Omental fat pad (tissue), 4 donors: Measurements from ENCODE around the gene MACIR. TPM values are rescaled to one million over a fixed set of nuclear protein-coding genes. Genes with fewer than 3 reads are reported as not detected.

Source experiments
- ATAC-seq: fragments of 150-250 bp; one replicate; pipeline ENCODE4 v1.9.1; 2016; ENCODE audit warnings: mild to moderate bottlenecking, moderate library complexity; ENCODE audit not compliant: low FRiP score
- DNase-seq: peaks from one replicate; pipeline ENCODE4 v3.0.0-alpha.2; 2019; ENCODE audit warnings: low spot score
- total RNA-seq, 4 donors: library from RNA; depleted of rRNA; stranded (reverse); fragments of >200 nt; gene quantifications; one replicate each; pipeline ENCODE4 v1.1.0, GENCODE V29; 2016
- TF ChIP-seq, protein P1 (sequence below), 3 donors: fragments of 450-650 bp; IDR thresholded peaks; one replicate each; pipeline ENCODE4 v1.5.1; 2016 to 2017; ENCODE audit warnings: antibody characterized with exemption in 3 of 3, mild to moderate bottlenecking in 3 of 3, moderate library complexity in 2 of 3

The MACIR gene
- total RNA-seq, 4 donors from 2014 or later, result 18.6 to 50.6 (median 23.3) TPM

DNA sequence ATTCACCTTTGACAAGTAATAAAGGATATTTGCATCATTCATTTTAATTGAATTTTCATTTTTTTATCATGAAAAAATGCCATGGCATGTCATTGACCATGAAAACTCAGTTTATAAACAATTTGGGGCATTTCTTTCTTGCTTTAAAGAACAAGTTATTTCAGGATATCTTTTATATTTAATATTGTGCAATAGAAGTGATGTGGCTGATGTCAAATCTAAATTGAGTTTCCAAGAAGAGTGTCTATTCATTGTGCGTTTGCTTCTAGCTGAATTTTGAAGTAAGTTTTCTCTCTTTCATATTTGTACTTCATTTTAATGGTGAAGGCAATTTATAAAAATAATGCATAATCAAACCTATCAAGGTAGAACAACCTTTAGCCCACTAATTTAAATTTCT, 30.5 kb downstream of the MACIR start:
- TF ChIP-seq, protein P1, sequence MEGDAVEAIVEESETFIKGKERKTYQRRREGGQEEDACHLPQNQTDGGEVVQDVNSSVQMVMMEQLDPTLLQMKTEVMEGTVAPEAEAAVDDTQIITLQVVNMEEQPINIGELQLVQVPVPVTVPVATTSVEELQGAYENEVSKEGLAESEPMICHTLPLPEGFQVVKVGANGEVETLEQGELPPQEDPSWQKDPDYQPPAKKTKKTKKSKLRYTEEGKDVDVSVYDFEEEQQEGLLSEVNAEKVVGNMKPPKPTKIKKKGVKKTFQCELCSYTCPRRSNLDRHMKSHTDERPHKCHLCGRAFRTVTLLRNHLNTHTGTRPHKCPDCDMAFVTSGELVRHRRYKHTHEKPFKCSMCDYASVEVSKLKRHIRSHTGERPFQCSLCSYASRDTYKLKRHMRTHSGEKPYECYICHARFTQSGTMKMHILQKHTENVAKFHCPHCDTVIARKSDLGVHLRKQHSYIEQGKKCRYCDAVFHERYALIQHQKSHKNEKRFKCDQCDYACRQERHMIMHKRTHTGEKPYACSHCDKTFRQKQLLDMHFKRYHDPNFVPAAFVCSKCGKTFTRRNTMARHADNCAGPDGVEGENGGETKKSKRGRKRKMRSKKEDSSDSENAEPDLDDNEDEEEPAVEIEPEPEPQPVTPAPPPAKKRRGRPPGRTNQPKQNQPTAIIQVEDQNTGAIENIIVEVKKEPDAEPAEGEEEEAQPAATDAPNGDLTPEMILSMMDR (IDR thresholded peaks at IDR 0.05), result no peak
- no peak for ATAC-seq
- no peak for DNase-seq

DNA sequence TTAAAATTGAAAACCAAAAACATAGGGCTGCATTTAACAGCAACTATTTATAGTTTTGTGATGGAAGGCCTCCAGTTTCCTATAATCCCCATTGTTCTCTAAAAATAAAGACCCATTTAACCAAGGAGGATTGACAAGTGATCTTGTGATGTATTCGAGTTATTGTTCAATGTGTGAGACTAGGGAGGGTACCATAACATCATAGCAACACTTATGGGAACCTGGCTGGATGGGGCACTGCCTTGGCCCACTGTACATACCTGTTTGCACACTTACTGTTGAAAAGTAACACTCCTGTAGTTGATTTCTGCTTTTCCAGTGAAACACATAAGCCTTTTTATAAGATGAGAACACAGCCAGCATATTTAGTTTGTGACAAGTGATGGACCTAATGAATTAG, 32.3 kb downstream of the MACIR start:
- TF ChIP-seq, protein P1 (IDR thresholded peaks at IDR 0.05), result no peak
- DNase-seq (no peak), ATAC-seq (no peak)

DNA sequence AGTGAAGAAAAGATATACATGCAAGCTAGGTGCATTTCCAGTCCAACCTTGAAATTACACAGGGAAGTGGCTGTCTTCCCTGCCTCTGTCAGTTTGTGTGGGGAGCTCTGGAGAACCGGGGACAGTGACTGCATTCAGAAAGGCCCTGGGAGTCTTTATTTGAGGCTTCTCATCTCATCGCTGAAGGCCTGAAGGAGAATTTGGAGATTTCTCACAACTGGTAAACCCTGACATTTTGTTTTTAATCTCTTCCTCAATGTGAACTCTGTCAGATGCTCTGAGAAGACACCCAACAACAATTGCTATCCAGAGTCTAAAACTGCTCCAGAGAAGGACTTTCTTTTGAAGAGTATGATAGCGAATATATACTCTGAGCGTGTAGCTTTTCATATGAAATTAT, 33.0 kb downstream of the MACIR start:
- ATAC-seq (no peak), DNase-seq (no peak)
- TF ChIP-seq, protein P1 (IDR thresholded peaks at IDR 0.05), result no peak

DNA sequence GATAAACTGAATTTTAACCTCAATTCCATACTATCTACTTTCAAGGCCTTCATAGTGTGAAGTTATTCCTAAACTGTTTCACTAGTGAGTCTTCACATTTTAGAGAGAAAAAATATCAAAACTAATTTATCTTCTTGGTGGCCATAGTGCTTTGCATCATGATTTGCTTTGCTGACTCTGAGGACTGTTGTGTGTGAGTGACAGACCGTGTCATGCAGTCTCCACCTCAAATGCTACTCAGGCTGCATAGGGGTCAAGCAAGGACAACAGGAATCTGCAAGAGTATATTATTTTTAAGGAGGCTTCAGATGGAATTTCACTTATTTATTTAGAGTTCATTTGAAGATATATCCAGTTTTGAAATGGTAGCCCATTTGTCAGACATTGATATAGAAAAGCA, 34.5 kb downstream of the MACIR start:
- TF ChIP-seq, protein P1 (IDR thresholded peaks at IDR 0.05), result no peak
- DNase-seq (no peak), ATAC-seq (no peak)

DNA sequence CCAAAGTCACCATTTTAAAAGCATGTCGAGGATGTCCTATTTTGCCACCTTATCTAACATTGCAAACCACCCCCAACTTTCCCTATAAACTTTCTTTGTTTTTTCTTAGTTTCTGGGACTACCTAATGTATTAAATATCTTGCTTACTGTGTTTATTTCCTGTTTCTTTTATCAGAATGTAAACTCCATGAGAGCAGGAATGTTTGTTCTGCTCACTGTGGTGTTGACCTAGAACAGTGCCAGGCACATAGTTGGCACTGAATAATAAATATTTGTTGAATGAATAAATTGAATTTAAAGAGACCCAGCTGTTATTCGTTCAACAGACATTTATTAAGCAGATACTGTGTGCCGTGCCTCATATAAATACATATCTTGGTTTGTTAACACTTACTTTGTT, 35.2 kb downstream of the MACIR start:
- no peak for DNase-seq
- ATAC-seq, result no peak
- TF ChIP-seq, protein P1 (IDR thresholded peaks at IDR 0.05), result no peak

DNA sequence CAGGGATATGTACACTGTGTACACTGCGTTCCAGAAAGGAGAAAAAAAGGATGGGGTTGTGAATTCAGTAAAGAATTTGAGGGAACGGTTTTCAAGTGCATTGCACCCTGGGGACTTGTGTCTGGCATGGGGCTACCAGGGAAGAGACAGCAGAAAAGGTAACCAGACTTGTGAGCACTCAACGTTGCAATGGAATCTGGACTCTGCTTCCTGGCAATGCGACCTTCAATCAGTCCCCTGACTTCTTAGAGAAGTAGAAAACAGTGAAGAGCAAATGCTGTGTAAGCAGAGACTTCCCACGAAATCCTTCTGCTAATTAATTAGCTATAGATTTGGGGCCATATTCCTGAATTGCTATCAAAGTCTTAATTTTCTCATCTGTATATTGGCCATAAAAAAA, 36.3 kb downstream of the MACIR start:
- ATAC-seq (no peak), DNase-seq (no peak)
- TF ChIP-seq, protein P1 (IDR thresholded peaks at IDR 0.05), result no peak

DNA sequence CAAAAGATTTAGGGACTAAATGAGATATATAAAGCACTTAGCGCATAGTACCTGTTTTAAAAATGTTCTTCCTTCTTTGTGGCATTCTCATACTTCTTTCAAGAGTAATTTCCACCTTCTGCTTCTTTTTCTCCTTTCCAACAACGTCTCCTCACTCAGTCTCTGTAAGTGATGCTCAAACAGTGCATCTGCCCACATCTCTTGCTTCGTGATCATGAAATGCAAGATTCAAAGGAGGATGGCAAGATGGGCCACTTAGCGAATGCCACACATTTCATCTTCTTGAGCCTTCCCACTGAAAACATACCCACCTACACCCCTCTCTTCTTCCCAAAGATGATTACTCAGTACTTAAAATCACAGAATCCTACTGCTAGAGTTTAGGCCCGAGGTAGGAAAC, 36.9 kb downstream of the MACIR start:
- no peak for ATAC-seq
- TF ChIP-seq, protein P1 (IDR thresholded peaks at IDR 0.05), result no peak
- DNase-seq, result no peak
